NCI-H774 (cell line): Measurements from ENCODE around the gene GJD4.

Experiments used
- DNase-seq: peaks from one replicate; lab custom pipeline; 2025; lab: John Stamatoyannopoulos, UW

GJD4 gene

DNA sequence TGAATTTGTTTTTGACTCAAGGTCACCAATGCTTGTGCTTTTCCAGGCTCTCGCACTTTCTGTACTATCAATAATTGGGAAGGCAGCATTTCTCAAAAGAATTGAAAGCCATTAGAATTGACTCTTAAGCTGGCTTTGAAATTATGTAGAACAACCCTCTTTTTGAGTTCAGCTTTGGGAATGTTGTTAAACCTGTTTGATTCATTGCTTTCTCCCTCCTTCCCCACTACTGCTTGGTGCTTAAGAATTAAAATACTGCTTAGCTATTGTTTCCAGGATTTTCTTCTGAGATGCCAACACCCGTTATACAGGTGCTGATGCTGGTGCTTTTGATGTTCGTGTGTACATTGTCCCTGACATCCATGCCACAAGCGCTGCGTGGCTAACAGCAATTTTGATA lies 52.5 kb downstream of the GJD4 start:
- DNase-seq = no peak
